Measurements from ENCODE around the gene MPRIP. TPM values are rescaled to one million over a fixed set of nuclear protein-coding genes. Genes with fewer than 3 reads are reported as not detected.
"Not testable (repeated sequence)": the region's sequence is repeated elsewhere in the genome, so short reads cannot be mapped to it uniquely, and the experiment has no call there.

The MPRIP gene
- total RNA-seq, 1 experiment from 2014 or later = 258 TPM

DNA sequence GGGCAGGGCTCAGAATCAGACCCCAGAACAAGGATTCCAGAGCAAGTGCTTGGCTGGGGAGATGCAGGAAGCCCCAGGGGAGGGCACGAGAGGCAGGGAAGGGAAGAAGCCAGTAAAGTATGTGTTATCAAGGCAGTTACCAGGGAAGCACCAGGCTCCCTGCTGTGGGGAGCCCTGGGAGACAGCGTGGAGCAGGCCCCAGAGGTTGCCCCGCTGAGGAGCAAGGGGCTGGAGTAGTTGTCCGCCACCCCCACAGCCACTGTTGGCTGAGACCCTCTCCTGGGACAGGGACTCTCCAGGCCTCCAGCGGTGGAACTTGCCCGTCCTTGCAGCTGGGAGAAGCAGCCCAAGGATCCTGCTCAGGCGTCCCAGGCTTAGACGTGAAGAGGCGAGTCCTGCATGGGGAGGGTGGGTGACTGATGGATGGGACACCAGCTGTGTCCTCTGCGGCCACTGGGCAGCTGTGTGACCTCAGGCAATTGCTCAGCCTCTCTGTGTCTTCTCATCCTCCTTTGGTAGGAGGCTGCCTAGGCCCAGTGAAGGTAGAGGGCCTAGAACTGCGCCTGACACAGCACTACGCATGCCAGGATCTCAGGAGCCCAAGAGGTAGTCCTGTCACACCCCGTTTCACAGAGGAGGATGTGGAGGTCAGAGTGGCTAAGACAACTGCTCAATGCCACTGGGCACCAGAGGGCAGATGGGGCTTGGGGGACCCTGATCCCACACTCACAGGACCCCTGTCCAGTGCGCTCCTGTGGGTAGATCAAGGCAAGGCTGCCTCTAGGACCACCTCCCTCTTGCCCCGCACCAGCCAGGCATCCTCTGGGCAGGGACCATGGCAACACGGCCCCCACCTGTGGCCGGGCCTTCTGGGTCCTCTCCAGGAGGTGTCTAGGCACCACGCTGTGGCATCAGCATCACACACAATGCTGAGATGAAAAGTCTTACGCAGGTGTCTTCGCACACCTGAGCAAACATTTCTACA, 39.2 kb upstream of the MPRIP start:
- BruUV-seq (replicated peaks); H3K79me2 ChIP-seq (ENCODE audit: insufficient read depth, low read length); H2AFZ ChIP-seq (ENCODE audit: low read depth, low read length, poor library complexity, severe bottlenecking); H3K27ac ChIP-seq (ENCODE audit: low read depth, low read length); H3K36me3 ChIP-seq (ENCODE audit: control insufficient read depth in 1 of 2, insufficient read depth in 2 of 2, low read length in 2 of 2); H3K9ac ChIP-seq (ENCODE audit: low read length); H3K9me2 ChIP-seq (ENCODE audit: insufficient read depth); RAD21 ChIA-PET (ENCODE audit: low non-redundant PET in 1 of 2, low total read pairs in 2 of 2, uncharacterized antibody in 2 of 2, unreplicated experiment in 2 of 2); H3K9me3 ChIP-seq (ENCODE audit: control insufficient read depth in 1 of 2, insufficient read depth in 1 of 2, low read depth in 1 of 2, low read length in 2 of 2); DNase-seq (ENCODE audit: low read depth, low spot score); POLR2A ChIA-PET; H4K20me1 ChIP-seq (ENCODE audit: insufficient read depth); H3K4me2 ChIP-seq (ENCODE audit: low read length); H3K4me3 ChIP-seq (replicated peaks in 1 of 2; ENCODE audit: low read depth in 1 of 2, low read length in 2 of 2); H3K27me3 ChIP-seq (ENCODE audit: insufficient read depth, low read length); CTCF ChIA-PET; ATAC-seq: not testable (repeated sequence)
- peaks cover 0 to 11% of the 10 kb centered on the region in 2 experiments; a peak in 3 of 4 replicates for H3K4me1 ChIP-seq (ENCODE audit: control insufficient read depth in 1 of 2, insufficient read depth in 2 of 2, low read length in 2 of 2)
- intact Hi-C loops (cut with micrococcal nuclease) = loop anchor here (2.0 to 10.0 kb wide), 3 partner anchors 310 to 642 kb away; no protein-coding TSS in a partner anchor

DNA sequence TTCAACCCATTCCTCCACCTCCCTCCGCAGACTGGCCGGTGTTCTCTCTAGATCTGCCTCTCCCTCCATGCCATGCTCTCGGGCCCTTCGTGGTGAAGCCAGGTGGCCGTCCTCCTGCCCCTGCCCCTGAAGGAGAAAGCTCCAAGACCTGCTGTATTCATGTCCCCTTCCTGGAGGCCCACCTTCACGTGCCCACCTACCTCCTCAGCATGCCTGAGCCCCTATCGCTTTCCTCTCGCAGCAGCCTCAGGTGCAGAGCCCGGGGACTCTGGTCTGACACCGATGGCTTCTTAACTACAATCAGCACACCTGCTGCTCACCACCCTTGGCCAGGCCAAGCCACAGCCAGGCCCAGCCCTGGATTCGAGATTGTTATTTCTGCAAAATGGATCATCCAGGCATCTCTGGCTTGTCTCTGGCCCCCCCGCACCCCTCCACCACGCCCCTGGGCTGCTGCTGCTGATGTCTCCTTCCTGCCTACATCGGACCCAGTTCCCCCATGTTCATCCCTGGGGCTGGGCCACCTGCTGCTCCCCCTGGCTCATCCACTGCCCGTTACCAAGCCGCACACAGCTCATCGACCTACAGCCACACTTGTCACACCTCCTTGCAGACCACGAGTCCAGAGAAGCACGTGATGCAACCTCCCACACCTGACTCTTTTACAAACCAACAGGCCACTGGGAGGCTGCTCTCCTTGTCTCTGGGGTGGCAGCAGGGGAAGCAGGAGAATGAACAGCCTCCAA, 37.8 kb upstream of the MPRIP start:
- RAD21 ChIA-PET (ENCODE audit: low non-redundant PET in 1 of 2, low total read pairs in 2 of 2, uncharacterized antibody in 2 of 2, unreplicated experiment in 2 of 2) = no interaction called here
- TF ChIP-seq POLR2A (IDR thresholded peaks at IDR 0.05; ENCODE audit: borderline replicate concordance, extremely low read depth, insufficient read depth, insufficient read length) (no peak), CBX3 (IDR thresholded peaks at IDR 0.05; ENCODE audit: low read depth) (no peak), ZBTB33 (IDR thresholded peaks at IDR 0.05; ENCODE audit: extremely low read depth, insufficient replicate concordance, low read length) (no peak), ZFX (IDR thresholded peaks at IDR 0.05) (no peak), YY1 (IDR thresholded peaks at IDR 0.05; ENCODE audit: extremely low read depth, insufficient replicate concordance, low read depth, low read length) (no peak), EZH2phosphoT487 (IDR thresholded peaks at IDR 0.05; ENCODE audit: borderline replicate concordance) (no peak), EGR1 (IDR thresholded peaks at IDR 0.05; ENCODE audit: low read depth) (no peak), RAD21 (IDR thresholded peaks at IDR 0.05; ENCODE audit: low read depth) (no peak), ZNF274 (IDR thresholded peaks at IDR 0.05; ENCODE audit: low read depth, low read length) (no peak), FOSL1 (IDR thresholded peaks at IDR 0.05; ENCODE audit: low read depth) (no peak), TCF7L2 (IDR thresholded peaks at IDR 0.05; ENCODE audit: borderline replicate concordance, extremely low read depth, insufficient read depth, insufficient read length) (no peak), JUND (IDR thresholded peaks at IDR 0.05) (no peak)
- TF ChIP-seq, protein P1, sequence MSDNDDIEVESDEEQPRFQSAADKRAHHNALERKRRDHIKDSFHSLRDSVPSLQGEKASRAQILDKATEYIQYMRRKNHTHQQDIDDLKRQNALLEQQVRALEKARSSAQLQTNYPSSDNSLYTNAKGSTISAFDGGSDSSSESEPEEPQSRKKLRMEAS (IDR thresholded peaks at IDR 0.05) = no peak

More for the DNA sequence above, 37.8 kb upstream of the MPRIP start:
- H3K9me2 ChIP-seq (ENCODE audit: insufficient read depth) = no peaks in the 10 kb centered on the region
- POLR2A ChIA-PET = no interaction called here
- no peaks in the 10 kb centered on the region for H3K79me2 ChIP-seq (ENCODE audit: insufficient read depth, low read length)
- H3K27me3 ChIP-seq (ENCODE audit: insufficient read depth, low read length) = no peaks in the 10 kb centered on the region
- H4K20me1 ChIP-seq (ENCODE audit: insufficient read depth) = no peaks in the 10 kb centered on the region
- no peaks in the 10 kb centered on the region for H3K36me3 ChIP-seq (ENCODE audit: control insufficient read depth in 1 of 2, insufficient read depth in 2 of 2, low read length in 2 of 2)
- no peak overlapping the region for H3K27ac ChIP-seq (ENCODE audit: low read depth, low read length)
- no TSS peak for BruUV-seq (replicated peaks)
- H2AFZ ChIP-seq (ENCODE audit: low read depth, low read length, poor library complexity, severe bottlenecking) = no peak overlapping the region
- no peak overlapping the region for H3K9ac ChIP-seq (ENCODE audit: low read length)
- intact Hi-C loops (cut with micrococcal nuclease) = loop anchor here (5.0 to 10.0 kb wide), 2 partner anchors 568 to 640 kb away; no protein-coding TSS in a partner anchor
- no peak overlapping the region for H3K4me3 ChIP-seq (replicated peaks in 1 of 2; ENCODE audit: low read depth in 1 of 2, low read length in 2 of 2)
- no peak for ATAC-seq
- no peaks in the 10 kb centered on the region for H3K9me3 ChIP-seq (ENCODE audit: control insufficient read depth in 1 of 2, insufficient read depth in 1 of 2, low read depth in 1 of 2, low read length in 2 of 2)
- CTCF ChIA-PET = no interaction called here
- peaks cover 11 to 22% of the 10 kb centered on the region in 2 experiments for H3K4me1 ChIP-seq (ENCODE audit: control insufficient read depth in 1 of 2, insufficient read depth in 2 of 2, low read length in 2 of 2)
- no peak for DNase-seq (ENCODE audit: low read depth, low spot score)
- H3K4me2 ChIP-seq (ENCODE audit: low read length) = no peak overlapping the region
